HCT116 (cell line): Measurements from ENCODE around the gene PON1. TPM values are rescaled to one million over a fixed set of nuclear protein-coding genes. Genes with fewer than 3 reads are reported as not detected.

ENCODE experiments used
- ATAC-seq: fragments of 200-7000 bp; cut with Tn5 transposase; 2 replicates; pipeline ENCODE4 v1.9.1; 2020; ENCODE audit warnings: mild to moderate bottlenecking, moderate library complexity
- BruUV-seq: library from RNA; stranded (reverse); fragments of 400-500 nt; replicated peaks from 2 replicates; lab custom pipeline; 2021; lab: Mats Ljungman, UMichigan
- CTCF ChIA-PET: fragments of 300-600 bp; sonication (Branson Sonifier 250); formaldehyde crosslinking; loops from one replicate; lab custom pipeline; 2021; ENCODE audit warnings: antibody characterized with exemption; lab: Charles Lee
- POLR2A ChIA-PET: fragments of 300-600, 350-600 bp; sonication (Branson Sonifier 250); formaldehyde crosslinking; loops from one replicate; lab custom pipeline; 2021; ENCODE audit warnings: antibody characterized with exemption; lab: Charles Lee
- RAD21 ChIA-PET, 2 experiments: fragments of 300-600 bp; sonication (Branson Sonifier 250); formaldehyde crosslinking; loops; one replicate each; lab custom pipeline; 2023; ENCODE audit warnings: low total read pairs in 2 of 2; ENCODE audit not compliant: uncharacterized antibody in 2 of 2, unreplicated experiment in 2 of 2, low non-redundant PET in 1 of 2; lab: Charles Lee
- DNase-seq: peaks from one replicate; pipeline ENCODE4 v3.0.0-alpha.2; 2010; ENCODE audit warnings: low read depth, low spot score
- H2AFZ ChIP-seq: fragments of 200-600 bp; shearing (Covaris generic), sonication (generic); 2 replicates; pipeline ENCODE4 v1.6.1; 2017; ENCODE audit warnings: low read depth, mixed run types, mixed read lengths, antibody characterized with exemption, low read length; ENCODE audit not compliant: poor library complexity, severe bottlenecking
- H3K27ac ChIP-seq: 2 replicates; pipeline ENCODE4 v1.5.1; 2012; ENCODE audit warnings: low read depth, low read length
- H3K27me3 ChIP-seq: fragments of 200-600 bp; sonication (generic); 2 replicates; pipeline ENCODE4 v1.6.1; 2016; ENCODE audit warnings: mixed run types, low read length, mixed read lengths; ENCODE audit not compliant: insufficient read depth
- H3K36me3 ChIP-seq, 2 experiments: fragments of 200-500 bp in 1 of 2; fragments of 200-600 bp in 1 of 2; sonication (Bioruptor generic) in 1 of 2; sonication (generic) in 1 of 2; 2 replicates each; pipeline versions ENCODE4 v1.5.1 to v1.6.1; 2014 to 2016; ENCODE audit warnings: low read length in 2 of 2, inconsistent platforms in 1 of 2, mixed read lengths in 1 of 2, mixed run types in 1 of 2; ENCODE audit not compliant: insufficient read depth in 2 of 2, control insufficient read depth in 1 of 2
- H3K4me1 ChIP-seq, 2 experiments: fragments of 200-600 bp in 1 of 2; sonication (generic) in 1 of 2; 2 replicates each; pipeline versions ENCODE4 v1.5.1 to v1.6.1; 2012 to 2017; ENCODE audit warnings: low read length in 2 of 2, inconsistent platforms in 1 of 2, mild to moderate bottlenecking in 1 of 2, mixed read lengths in 1 of 2, mixed run types in 1 of 2, moderate library complexity in 1 of 2; ENCODE audit not compliant: insufficient read depth in 2 of 2, control insufficient read depth in 1 of 2
- H3K4me2 ChIP-seq: fragments of 200-600 bp; sonication (generic); 2 replicates; pipeline ENCODE4 v1.6.1; 2017; ENCODE audit warnings: mixed run types, low read length, mixed read lengths
- H3K4me3 ChIP-seq, 2 experiments: fragments of 200-600 bp in 1 of 2; sonication (generic) in 1 of 2; replicated peaks in 1 of 2; 2 replicates each; pipeline ENCODE4 v1.5.1; 2011 to 2016; ENCODE audit warnings: low read length in 2 of 2, control low read depth in 1 of 2, low read depth in 1 of 2, mild to moderate bottlenecking in 1 of 2, mixed read lengths in 1 of 2, mixed run types in 1 of 2
- H3K79me2 ChIP-seq: fragments of 200-600 bp; sonication (generic); 2 replicates; pipeline ENCODE4 v1.6.1; 2017; ENCODE audit warnings: mild to moderate bottlenecking, mixed run types, low read length, moderate library complexity, mixed read lengths; ENCODE audit not compliant: insufficient read depth
- H3K9ac ChIP-seq: fragments of 200-600 bp; sonication (generic); 2 replicates; pipeline ENCODE4 v1.6.1; 2016; ENCODE audit warnings: low read length, mixed read lengths
- H3K9me2 ChIP-seq: fragments of 200-600 bp; sonication (generic), shearing (Covaris generic); 2 replicates; pipeline ENCODE4 v1.6.1; 2017; ENCODE audit warnings: mixed run types, mild to moderate bottlenecking, moderate library complexity; ENCODE audit not compliant: insufficient read depth
- H3K9me3 ChIP-seq, 2 experiments: fragments of 200-500 bp in 1 of 2; fragments of 200-600 bp in 1 of 2; sonication (Bioruptor generic) in 1 of 2; sonication (generic) in 1 of 2; 2 replicates each; pipeline ENCODE4 v1.6.1; 2014 to 2017; ENCODE audit warnings: low read length in 2 of 2, mixed read lengths in 2 of 2, inconsistent platforms in 1 of 2, low read depth in 1 of 2, mild to moderate bottlenecking in 1 of 2, mixed run types in 1 of 2, moderate library complexity in 1 of 2; ENCODE audit not compliant: control insufficient read depth in 1 of 2, insufficient read depth in 1 of 2
- H4K20me1 ChIP-seq: fragments of 200-600 bp; sonication (generic), shearing (Covaris generic); 2 replicates; pipeline ENCODE4 v1.6.1; 2017; ENCODE audit warnings: mixed run types, mild to moderate bottlenecking, moderate library complexity; ENCODE audit not compliant: insufficient read depth
- CBX3 ChIP-seq: IDR thresholded peaks from 2 replicates; pipeline ENCODE4 v1.6.1; 2012; ENCODE audit warnings: low read depth
- CEBPB ChIP-seq: IDR thresholded peaks from 2 replicates; pipeline ENCODE4 v1.6.1; 2012; ENCODE audit warnings: low read depth
- ELF1 ChIP-seq: IDR thresholded peaks from 2 replicates; pipeline ENCODE4 v1.6.1; 2012; ENCODE audit warnings: low read depth, borderline replicate concordance
- EZH2 ChIP-seq: fragments of 200-600 bp; sonication (generic); IDR thresholded peaks from 2 replicates; pipeline ENCODE4 v1.6.1; 2017; ENCODE audit warnings: antibody characterized with exemption, mixed run types
- JUND ChIP-seq: IDR thresholded peaks from 2 replicates; pipeline ENCODE4 v1.6.1; 2012
- POLR2A ChIP-seq: IDR thresholded peaks from 2 replicates; pipeline ENCODE4 v1.7.0; 2011; ENCODE audit warnings: borderline replicate concordance; ENCODE audit not compliant: insufficient read depth, insufficient read length; ENCODE audit errors: extremely low read depth
- POLR2AphosphoS5 ChIP-seq: IDR thresholded peaks from 2 replicates; pipeline ENCODE4 v1.6.1; 2011; ENCODE audit warnings: mild to moderate bottlenecking, low read depth, low read length, moderate library complexity
- RAD21 ChIP-seq: IDR thresholded peaks from 2 replicates; pipeline ENCODE4 v1.6.1; 2012; ENCODE audit warnings: low read depth, mild to moderate bottlenecking
- SIN3A ChIP-seq: IDR thresholded peaks from 2 replicates; pipeline ENCODE4 v1.6.1; 2012; ENCODE audit warnings: low read depth
- TCF7L2 ChIP-seq: IDR thresholded peaks from 2 replicates; pipeline ENCODE4 v1.7.0; 2011; ENCODE audit warnings: borderline replicate concordance, inconsistent platforms; ENCODE audit not compliant: insufficient read depth, insufficient read length; ENCODE audit errors: extremely low read depth
- YY1 ChIP-seq: IDR thresholded peaks from 2 replicates; pipeline ENCODE4 v1.6.1; 2011; ENCODE audit warnings: low read length, low read depth, moderate library complexity, mild to moderate bottlenecking; ENCODE audit not compliant: insufficient replicate concordance; ENCODE audit errors: extremely low read depth
- ZNF274 ChIP-seq: fragments of 200-500 bp; sonication (Bioruptor generic); IDR thresholded peaks from 2 replicates; pipeline ENCODE4 v1.6.1; 2014; ENCODE audit warnings: mild to moderate bottlenecking, low read depth, low read length, inconsistent platforms
- intact Hi-C: fragments of 100-400 bp; cut with micrococcal nuclease; formaldehyde crosslinking; loops from 2 replicates; pipeline ENCODE4 v1.10.0; 2022
- total RNA-seq: library from RNA; stranded (reverse); gene quantifications from one replicate; pipeline ENCODE4 v1.2.1, GENCODE V29; 2021; ENCODE audit not compliant: unreplicated experiment
- TF ChIP-seq, protein P1 (sequence below): IDR thresholded peaks from 2 replicates; pipeline ENCODE4 v1.6.1; 2012; ENCODE audit warnings: low read depth
- TF ChIP-seq, protein P2 (sequence below): IDR thresholded peaks from 2 replicates; pipeline ENCODE4 v1.6.1; 2012
- TF ChIP-seq, protein P3 (sequence below): IDR thresholded peaks from 2 replicates; pipeline ENCODE4 v1.6.1; 2012
- TF ChIP-seq, protein P4 (sequence below), 3 experiments: fragments of 200-600 bp in 1 of 3; sonication (generic) in 1 of 3; IDR thresholded peaks in 2 of 3; conservative IDR thresholded peaks in 1 of 3; 2 replicates each; pipeline ENCODE4 v1.5.1; 2012 to 2017; ENCODE audit warnings: low read depth in 2 of 3, low read length in 2 of 3, antibody characterized with exemption in 1 of 3, borderline replicate concordance in 1 of 3, control low read depth in 1 of 3, mild to moderate bottlenecking in 1 of 3, mixed read lengths in 1 of 3, mixed run types in 1 of 3, moderate library complexity in 1 of 3; ENCODE audit not compliant: insufficient read depth in 1 of 3

PON1 gene
- total RNA-seq, 1 experiment from 2014 or later, result 0.20 TPM

DNA sequence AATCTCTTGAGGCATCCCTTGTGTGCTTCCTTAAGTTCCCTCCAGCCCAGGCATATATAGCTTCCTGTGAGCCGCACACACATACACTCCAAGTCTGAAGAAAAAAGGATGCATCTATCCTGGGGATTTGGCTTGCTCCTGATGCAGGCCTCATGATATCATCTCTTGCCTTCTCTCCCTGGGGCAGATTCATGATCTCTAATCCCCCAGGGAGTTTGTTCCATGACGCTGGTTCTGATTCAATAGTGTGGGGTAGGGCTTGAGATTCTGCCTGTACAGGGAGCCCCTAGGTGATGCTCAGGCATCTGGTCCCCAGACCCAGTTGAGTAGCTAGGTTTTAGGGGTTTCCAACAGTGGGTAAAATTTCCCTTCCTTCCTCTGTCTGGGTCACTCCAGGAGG, 1.5 kb downstream of the PON1 start:
- ChIA-PET CTCF (no interaction called here), POLR2A (no interaction called here), RAD21 (no interaction called here)
- Histone ChIP-seq H2AFZ (no peak overlapping the region), H3K36me3 (no peaks in the 10 kb centered on the region), H4K20me1 (no peaks in the 10 kb centered on the region), H3K9me2 (no peaks in the 10 kb centered on the region), H3K4me3 (no peak overlapping the region), H3K27me3 (no peaks in the 10 kb centered on the region), H3K9ac (no peak overlapping the region), H3K79me2 (no peaks in the 10 kb centered on the region), H3K4me2 (no peak overlapping the region), H3K4me1 (no peaks in the 10 kb centered on the region), H3K9me3 (no peaks in the 10 kb centered on the region), H3K27ac (no peak overlapping the region)
- DNase-seq (no peak), ATAC-seq (no peak)
- TF ChIP-seq TCF7L2, result no peak
- no peak for TF ChIP-seq RAD21
- TF ChIP-seq POLR2AphosphoS5, result no peak
- TF ChIP-seq, protein P1, sequence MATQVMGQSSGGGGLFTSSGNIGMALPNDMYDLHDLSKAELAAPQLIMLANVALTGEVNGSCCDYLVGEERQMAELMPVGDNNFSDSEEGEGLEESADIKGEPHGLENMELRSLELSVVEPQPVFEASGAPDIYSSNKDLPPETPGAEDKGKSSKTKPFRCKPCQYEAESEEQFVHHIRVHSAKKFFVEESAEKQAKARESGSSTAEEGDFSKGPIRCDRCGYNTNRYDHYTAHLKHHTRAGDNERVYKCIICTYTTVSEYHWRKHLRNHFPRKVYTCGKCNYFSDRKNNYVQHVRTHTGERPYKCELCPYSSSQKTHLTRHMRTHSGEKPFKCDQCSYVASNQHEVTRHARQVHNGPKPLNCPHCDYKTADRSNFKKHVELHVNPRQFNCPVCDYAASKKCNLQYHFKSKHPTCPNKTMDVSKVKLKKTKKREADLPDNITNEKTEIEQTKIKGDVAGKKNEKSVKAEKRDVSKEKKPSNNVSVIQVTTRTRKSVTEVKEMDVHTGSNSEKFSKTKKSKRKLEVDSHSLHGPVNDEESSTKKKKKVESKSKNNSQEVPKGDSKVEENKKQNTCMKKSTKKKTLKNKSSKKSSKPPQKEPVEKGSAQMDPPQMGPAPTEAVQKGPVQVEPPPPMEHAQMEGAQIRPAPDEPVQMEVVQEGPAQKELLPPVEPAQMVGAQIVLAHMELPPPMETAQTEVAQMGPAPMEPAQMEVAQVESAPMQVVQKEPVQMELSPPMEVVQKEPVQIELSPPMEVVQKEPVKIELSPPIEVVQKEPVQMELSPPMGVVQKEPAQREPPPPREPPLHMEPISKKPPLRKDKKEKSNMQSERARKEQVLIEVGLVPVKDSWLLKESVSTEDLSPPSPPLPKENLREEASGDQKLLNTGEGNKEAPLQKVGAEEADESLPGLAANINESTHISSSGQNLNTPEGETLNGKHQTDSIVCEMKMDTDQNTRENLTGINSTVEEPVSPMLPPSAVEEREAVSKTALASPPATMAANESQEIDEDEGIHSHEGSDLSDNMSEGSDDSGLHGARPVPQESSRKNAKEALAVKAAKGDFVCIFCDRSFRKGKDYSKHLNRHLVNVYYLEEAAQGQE, result no peak
- TF ChIP-seq EZH2, result no peak
- no peak for TF ChIP-seq POLR2A
- TF ChIP-seq CBX3, result no peak
- TF ChIP-seq YY1, result no peak
- TF ChIP-seq JUND, result no peak
- no peak for TF ChIP-seq ELF1
- TF ChIP-seq, protein P2, sequence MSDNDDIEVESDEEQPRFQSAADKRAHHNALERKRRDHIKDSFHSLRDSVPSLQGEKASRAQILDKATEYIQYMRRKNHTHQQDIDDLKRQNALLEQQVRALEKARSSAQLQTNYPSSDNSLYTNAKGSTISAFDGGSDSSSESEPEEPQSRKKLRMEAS, result no peak
- TF ChIP-seq, protein P3, sequence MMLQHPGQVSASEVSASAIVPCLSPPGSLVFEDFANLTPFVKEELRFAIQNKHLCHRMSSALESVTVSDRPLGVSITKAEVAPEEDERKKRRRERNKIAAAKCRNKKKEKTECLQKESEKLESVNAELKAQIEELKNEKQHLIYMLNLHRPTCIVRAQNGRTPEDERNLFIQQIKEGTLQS, result no peak
- no peak for TF ChIP-seq CEBPB
- TF ChIP-seq, protein P4, sequence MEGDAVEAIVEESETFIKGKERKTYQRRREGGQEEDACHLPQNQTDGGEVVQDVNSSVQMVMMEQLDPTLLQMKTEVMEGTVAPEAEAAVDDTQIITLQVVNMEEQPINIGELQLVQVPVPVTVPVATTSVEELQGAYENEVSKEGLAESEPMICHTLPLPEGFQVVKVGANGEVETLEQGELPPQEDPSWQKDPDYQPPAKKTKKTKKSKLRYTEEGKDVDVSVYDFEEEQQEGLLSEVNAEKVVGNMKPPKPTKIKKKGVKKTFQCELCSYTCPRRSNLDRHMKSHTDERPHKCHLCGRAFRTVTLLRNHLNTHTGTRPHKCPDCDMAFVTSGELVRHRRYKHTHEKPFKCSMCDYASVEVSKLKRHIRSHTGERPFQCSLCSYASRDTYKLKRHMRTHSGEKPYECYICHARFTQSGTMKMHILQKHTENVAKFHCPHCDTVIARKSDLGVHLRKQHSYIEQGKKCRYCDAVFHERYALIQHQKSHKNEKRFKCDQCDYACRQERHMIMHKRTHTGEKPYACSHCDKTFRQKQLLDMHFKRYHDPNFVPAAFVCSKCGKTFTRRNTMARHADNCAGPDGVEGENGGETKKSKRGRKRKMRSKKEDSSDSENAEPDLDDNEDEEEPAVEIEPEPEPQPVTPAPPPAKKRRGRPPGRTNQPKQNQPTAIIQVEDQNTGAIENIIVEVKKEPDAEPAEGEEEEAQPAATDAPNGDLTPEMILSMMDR (IDR thresholded peaks at IDR 0.05 in 2 of 3, conservative IDR thresholded peaks at IDR 0.05 in 1 of 3; ENCODE audit: borderline replicate concordance in 1 of 3, insufficient read depth in 1 of 3, low read depth in 2 of 3, low read length in 2 of 3), result no peak
- TF ChIP-seq ZNF274, result no peak
- TF ChIP-seq SIN3A, result no peak
- intact Hi-C loops, result no loop called here
- BruUV-seq, result no TSS peak
